NCI-H446 (cell line): ENCODE results near the gene MSANTD1.

Experiments used
- DNase-seq, 2 experiments: peaks; one replicate each; lab custom pipeline; 2025; lab: John Stamatoyannopoulos, UW

The MSANTD1 gene

DNA sequence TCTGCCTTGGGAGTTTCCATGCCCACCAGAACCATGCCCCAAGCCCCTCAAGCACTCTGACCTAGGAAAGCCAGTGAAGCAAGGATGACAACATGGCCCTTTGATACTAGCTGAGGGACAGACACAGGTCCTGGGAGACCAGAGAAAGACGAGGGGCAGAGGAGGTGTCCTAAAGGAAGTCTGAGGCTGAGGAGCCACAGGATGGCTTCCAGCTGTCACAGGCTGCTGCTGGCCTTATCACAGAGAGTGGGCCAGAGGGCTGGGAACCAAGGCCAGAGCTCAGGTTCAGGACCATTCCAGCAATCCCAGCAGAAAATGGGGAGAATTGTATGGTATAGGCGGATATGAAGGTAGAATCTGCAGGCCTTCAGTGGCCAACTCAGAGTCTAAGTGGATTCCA is 31.7 kb upstream of the MSANTD1 start:
- DNase-seq: no peak

DNA sequence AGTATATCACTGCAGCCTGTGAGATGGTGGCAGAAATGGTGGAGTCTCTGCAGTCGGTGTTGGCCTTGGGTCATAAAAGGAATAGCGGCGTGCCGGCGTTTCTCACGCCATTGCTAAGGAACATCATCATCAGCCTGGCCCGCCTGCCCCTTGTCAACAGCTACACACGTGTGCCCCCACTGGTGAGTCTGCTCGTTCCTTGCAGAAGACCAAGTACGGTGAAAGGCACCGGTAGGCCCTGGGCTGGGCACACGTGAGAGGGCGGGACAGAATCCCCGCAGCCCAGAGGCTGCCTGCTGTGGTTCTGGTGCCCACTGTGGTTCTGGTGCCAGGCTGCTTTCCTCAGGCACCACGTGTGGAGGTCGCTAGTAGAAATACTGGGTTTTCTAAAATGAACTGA is 31.2 kb upstream of the MSANTD1 start:
- DNase-seq: no peak

DNA sequence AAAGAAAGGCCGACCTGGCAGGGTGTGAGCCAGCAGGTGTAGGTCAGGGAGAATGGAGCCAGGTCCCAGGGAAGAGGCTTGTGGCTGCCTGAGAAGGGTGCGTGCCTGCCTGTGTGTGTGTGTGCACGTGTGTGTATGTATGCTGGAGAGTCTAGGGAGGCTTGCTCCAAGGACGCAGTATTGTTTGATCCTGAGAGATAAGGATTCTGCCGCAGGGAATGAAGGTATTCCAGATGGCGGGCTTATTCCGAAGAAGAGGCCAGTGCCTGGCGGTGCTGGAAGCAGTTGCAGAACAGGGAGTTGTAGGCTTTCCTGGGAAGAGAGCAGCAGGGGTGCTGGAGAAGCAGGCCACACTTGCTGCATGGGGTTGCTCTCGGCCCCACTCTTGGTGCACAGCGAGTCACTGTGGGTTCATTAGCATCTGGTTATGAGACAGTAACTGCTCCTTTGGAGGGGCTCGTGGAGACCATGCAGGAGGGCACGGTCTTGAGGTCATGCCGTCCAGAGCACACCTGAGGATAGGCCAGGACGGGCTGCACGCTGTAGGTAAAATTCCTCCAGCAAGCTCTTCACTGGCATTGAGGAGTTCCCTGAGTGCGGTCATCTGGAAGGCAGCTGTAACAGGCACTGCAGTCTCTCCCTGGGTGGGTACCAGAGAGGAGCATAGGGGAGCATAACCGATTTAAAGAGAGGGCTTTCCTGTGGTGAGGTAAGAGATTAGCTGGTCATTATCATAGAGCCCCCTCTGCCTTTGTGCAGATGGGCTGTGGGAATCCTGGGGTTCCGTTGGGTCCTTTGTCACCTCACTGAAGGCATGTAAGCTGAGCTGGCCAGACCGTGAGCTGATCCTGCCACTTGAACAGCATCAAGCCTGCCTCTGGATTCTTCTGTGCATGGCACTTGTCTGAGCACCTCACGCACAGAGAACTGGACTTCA is 29.9 kb upstream of the MSANTD1 start:
- DNase-seq: no peak

DNA sequence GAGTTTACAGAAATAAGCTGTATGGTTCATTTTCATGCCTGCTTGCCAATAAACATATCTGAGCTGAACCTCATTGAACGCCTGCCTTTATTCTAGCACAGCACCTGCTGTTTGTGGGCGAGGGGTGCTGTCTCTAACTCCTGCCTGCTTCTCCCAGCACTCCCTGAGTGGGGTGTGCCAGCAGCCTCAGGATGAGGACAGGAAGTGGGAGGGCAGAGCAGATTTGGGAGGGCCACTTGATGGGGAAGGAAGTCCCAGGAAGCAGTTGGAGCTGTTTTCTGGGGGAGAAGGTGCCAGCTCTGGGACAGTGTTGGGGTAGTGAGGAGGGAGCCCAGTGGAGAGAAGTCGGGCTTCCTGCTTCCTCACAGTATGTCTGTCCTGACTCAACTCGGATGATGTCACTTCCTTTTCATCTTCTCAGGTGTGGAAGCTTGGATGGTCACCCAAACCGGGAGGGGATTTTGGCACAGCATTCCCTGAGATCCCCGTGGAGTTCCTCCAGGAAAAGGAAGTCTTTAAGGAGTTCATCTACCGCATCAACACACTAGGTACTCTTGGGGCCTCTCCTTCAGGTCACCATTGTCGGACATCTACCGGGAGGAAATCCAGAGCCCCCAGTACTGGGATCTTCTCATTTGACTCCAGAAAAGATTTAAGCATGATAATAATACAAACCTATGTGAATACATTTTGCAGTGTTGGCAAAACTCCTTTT is 29.0 kb upstream of the MSANTD1 start:
- no peak for DNase-seq

DNA sequence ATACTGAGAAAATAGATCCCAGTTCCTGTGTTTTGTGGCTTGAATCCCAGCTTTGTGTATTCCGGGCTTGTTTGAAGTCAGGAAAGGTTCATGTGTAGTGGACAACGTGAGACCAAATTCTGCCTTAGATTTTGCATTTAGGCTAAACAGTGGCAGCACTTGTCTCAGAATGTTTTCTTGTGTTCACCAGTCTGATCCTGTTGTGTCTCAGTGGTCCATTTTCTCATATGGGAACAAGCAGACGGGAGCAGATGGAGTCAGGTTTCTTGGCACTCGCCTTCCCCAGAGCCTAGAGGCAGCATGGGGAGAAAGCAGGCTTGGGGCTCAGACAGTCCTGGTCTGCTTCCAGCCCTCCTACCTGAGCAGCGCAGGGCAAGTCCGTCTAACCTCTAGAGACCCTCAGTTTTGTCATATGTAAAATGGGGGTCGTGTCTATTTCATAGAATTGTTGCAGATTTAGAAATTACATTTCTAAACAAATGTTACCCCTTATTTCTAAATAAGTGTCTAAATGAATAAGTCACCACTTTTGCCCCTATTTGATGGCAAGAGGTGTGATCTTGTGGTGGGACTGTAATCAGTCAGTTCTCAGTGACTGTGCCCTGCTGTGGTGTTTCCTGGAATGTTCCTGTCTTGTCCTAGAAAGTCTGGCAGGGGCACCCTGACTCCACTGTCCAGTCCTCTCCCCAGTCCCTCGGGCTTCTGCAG is 28.3 kb upstream of the MSANTD1 start:
- DNase-seq: peak in 1 of 2 experiments; percentile 5

DNA sequence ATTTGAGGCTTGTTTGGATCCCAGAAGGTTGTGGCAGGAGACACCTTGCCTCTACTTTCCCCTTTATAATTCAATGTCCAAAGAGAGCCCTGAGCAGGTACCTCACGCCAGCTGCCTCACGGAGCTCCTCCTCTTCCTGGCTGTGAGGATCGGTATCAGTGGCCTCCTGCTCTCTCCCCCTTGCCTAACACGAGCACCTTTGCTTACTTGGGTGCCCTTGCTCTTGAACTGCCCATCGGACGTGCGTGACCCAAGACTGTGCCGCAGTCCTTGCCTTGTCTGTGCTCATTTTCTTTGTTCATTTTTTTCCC is 27.8 kb upstream of the MSANTD1 start:
- DNase-seq: no peak

DNA sequence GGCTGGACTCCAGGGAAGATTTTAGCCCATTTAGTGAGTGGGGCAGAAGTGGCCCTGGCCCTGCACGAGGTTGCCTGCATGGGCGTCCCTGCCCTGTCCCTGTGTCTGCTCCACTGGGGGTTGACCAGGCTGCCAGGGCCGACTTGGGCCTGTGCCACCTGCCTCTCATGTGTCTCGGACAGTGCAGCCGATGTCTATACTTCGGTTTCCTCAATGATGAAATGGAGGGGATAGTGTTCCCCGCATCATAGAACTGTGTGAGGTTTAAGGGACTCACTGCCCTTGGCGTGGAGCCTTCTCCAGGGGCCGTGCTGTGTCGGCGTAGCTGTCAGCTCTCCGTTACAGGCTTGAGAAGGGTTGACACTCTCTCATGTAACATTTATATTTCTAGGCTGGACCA is 27.0 kb upstream of the MSANTD1 start:
- no peak for DNase-seq

DNA sequence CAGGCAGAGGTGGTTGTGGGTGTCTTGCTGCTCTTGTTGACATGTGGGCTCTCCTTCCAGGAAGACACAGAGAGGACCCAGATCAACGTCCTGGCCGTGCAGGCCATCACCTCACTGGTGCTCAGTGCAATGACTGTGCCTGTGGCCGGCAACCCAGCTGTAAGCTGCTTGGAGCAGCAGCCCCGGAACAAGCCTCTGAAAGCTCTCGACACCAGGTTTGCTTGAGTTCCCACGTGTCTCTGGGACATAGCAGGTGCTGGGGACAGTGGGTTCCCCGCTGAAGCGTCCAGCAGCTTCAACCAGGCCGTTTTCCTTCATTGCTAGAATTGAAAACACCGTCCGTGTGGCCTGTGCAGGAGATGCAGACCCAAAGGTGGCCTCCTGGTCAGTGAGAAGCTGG is 25.6 kb upstream of the MSANTD1 start:
- no peak for DNase-seq

DNA sequence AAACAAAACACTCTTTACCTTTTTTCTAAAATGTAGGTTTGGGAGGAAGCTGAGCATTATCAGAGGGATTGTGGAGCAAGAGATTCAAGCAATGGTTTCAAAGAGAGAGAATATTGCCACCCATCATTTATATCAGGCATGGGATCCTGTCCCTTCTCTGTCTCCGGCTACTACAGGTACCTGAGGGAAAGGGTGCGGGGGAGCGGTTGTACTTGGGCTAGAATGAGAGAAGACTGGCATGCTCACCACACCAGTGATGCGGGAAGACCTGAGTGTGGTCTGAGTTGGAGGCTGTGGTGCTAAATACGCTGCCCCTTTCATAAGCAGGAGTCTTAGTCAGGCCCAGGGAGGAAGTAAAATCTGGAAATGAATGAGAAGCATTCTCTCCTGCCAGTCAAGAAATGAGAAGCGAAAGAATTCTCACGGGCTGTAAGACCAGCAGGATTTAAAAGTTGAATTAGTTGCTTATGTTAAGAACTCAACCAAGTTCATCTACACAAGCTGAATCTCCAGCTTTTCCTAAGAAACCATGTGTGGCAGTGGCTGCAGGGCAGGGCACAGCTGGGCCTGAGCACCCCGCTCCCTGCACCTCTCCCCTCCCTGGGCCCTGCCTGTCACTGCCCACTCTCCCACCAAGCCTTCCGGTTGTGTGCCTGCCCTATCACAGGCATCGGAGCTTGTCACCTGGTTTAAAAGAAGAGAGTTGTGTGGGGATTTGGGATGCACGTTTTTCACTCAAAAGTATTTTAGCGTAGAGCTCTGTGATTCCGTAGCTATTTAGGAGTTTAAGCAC is 24.8 kb upstream of the MSANTD1 start:
- DNase-seq: no peak

DNA sequence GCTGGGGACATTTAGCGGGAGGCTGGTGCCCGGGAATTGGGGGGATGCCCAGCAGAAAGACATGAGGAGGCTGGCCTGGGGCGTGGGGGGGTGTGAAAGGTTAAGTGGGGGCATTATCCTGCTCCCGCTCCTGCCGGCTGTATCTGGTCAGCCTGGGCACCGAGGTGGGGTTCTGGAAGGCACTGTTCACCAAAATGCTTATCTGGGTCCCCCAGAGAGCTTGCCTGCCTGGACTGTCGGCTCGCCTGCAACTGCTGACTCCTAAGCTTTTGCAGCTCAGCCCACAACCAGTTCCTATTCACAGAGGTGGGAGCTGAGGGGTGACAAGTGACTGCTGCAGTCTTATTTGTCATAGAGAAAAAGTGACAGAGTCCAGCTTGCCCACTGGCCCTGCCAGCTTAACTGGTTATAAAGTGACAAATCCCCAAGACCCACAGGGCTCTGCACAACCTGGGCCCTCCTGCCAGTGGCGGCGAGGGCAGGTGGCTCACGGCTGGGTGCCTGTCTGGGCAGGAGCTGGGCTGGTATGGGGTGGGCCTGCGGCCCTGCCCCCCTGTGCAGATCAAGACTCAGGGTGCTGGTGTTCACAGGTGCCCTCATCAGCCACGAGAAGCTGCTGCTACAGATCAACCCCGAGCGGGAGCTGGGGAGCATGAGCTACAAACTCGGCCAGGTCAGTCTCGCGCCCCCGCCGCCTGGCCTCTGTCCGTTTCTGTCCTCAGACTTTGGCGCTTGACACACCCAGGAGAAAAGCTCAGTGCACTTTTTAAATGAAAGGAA is 23.7 kb upstream of the MSANTD1 start:
- DNase-seq: no peak

DNA sequence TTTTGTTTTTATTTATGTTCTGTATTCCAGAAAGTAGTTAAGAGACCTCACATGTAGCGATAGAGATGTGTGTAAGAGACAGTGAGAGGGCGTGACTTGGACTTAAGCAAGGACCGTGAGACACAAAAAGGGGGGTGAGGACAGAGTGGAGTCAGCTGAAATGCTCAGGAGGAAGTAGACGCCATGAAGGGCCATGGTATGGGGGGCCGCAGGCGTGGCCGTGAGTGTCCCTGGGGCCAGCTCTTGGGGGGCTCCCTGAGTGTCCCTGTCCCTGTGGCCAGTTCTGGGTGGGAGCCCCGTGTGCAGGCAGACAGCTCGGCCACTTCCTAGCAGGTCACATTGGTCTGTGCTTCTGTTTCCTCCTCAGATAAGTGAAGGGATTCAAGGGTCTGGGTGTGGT is 23.0 kb upstream of the MSANTD1 start:
- DNase-seq: no peak

DNA sequence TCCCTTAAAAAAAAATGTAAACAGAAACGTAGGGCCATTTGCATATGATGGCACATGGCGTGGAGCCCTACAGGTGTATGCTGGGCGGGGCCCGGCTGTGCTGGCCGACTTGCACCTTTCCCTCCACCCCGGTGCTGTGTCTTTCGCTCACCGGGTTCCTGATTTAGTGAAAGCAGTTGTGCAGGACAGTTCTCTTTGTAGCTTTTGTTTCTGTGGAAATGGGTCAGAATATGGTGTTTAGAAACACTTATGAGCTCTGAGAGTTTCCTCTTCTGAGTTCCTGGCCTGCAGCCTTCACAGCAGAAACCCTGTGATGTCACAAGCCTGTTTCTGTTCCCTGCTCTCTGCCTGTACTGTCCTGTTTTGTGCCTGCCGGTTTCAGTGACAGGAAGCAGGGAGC is 22.5 kb upstream of the MSANTD1 start:
- DNase-seq: no peak

DNA sequence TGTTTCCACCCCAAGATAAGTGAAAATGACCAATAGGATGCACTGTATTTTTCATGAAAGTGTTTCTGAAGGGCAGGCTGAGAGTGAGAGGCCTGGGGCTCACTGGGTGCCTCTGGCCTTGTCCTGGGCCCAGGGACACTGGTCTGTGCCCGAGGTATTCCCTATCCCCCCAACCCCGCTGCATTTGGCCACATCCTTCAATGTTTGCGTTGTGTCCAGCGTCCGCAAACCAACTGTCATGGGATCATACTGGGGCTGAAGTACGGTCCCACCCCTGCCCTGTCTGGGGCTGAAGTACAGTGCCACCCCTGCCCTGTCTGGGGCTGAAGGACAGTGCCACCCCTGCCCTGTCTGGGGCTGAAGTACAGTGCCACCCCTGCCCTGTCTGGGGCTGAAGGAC is 22.0 kb upstream of the MSANTD1 start:
- no peak for DNase-seq

DNA sequence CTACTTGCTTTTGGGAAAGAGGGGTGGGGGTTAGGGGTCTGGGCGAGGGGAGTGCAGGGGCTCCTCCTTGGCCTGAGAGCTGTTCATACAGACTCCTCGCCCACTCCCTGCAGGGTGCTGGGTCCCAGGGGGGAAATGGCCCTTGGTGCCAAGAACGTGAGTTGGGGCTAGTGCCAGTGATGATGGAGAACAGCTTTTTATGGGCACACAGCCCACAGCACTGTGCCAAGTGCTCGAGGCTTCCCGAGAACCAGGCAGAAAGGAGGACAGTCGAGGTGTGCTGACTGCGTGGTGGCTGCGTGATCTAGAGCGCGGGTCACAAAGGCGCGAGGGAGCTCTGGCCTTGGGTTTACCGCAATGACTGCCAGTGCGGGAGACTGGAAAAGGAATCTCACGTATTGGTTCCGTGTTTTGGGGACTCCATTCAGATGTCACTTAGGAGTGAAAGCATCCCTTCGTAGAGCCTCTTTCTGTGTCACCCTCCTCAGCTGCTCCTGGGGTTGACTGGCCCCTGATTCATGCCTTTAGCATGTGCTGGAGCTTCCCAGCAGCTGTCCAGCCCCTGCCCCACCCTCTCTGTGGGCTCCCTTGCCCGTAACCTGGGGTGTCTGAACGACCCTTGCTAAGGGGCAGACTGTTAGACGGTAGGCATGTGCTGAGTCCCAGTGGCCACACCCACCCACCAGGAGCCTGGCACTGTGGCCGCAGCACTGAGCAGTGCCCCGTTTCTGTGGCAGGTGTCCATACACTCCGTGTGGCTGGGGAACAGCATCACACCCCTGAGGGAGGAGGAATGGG is 20.9 kb upstream of the MSANTD1 start:
- DNase-seq: peak in 1 of 2 experiments; percentile 21

DNA sequence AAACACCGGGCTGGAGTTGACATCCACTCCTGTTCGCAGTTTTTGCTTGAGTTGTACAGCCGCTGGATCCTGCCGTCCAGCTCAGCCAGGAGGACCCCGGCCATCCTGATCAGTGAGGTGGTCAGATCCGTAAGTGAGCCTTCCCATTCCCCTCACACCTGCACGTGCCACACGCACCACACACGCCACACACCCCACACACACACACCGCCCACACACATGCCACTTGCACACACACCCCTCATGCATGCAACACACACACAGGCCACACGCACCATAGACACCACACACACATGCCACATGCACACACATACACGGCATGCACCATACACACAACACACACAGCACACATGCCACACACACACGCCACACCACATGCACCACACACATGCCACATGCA is 20.1 kb upstream of the MSANTD1 start:
- no peak for DNase-seq

DNA sequence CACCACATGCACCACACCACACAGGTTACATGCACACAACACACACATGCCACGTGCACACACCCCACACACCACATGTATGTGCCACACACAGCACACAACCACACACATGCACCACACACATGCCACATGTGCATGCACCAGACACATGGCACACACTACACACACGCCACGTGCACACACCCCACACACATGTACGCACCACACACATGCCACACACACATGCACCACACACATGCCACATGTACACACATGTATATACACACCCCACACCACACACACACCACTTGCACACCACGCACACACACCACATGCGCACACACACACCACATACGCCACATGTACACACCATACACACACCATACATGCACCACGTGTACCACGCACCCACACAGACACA is 19.6 kb upstream of the MSANTD1 start:
- no peak for DNase-seq

DNA sequence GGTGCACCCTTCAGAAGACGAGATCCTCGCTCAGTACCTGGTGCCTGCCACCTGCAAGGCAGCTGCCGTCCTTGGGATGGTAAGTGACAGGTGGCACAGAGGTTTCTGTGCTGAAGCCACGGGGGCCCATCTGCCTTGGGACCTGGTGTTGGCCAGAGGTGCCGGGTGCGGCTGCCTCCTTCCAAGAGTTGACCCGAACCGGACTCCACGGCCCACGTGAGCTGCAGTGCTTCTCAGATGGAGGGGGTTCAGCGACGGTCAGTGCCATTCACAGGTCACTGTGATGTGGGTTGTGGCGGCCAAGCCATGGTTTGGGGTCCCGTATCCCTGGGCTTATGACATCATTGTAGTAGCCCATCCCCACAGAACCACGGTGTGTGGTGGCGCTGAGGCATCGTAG is 19.0 kb upstream of the MSANTD1 start:
- no peak for DNase-seq

DNA sequence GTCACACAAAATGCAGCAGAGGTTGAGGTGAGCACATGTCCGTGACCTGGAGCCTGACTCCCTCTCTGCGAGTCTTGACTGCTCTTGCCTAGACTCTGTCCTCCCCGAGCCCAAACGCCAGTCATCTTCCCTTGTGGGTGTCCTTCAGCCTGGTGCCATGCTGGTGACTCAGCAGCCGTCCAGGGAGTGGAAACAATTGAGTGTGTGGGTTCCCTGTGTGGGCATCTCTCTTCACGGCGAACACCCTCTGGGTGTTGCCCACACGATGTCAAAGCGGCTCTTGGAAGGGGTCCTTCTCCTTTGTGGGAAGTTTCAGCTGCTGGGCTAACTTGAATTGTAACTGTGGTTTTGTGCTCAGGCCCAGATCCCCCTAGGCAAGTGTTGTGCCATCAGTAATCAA is 17.5 kb upstream of the MSANTD1 start:
- no peak for DNase-seq

DNA sequence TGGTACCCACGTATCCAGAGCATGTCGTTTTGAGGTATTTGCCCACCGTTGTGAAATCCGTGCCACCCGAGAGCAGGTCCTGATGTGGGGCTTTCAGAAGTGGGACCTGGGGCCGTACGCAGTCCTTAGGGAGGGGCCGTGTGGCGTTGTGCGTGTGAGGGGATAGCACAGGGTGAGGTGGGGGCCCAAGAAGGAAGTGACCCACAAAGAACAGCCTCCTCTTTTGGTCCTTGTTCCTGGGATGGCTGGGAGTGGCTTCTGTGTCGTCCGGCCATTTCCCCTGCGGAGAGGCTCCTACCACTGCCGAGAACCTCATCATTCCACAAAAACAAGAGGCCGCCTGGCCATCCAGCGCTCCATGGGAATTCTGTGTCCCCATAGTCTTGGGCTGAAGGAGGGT is 17.0 kb upstream of the MSANTD1 start:
- no peak for DNase-seq

DNA sequence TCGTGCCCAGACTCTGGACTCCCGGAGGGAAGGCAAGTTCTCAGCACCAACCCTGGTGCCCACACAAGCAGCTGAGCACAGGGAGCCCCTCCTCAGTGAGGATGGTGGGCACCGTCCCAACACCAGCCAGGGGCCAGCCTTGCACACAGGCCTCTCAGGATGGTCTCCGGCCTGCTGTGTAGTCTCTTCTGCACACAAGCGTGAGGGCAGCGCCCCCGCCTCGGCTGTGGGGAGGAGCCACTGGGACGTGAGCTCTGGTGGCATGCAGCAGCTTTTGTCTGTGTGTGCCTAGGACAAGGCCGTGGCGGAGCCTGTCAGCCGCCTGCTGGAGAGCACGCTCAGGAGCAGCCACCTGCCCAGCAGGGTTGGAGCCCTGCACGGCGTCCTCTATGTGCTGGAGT is 16.1 kb upstream of the MSANTD1 start:
- no peak for DNase-seq
